HFF-Myc (cell line): ENCODE results near the gene TBC1D7.

ENCODE experiments used
- DNase-seq: peaks from one replicate; pipeline ENCODE4 v3.0.0-alpha.2; 2011; ENCODE audit warnings: low read depth; ENCODE audit errors: extremely low read depth
- H3K4me3 ChIP-seq: replicated peaks from 2 replicates; pipeline ENCODE4 v1.5.1; 2011; ENCODE audit warnings: low read depth, mild to moderate bottlenecking, control low read depth, low read length
- CTCF ChIP-seq: IDR thresholded peaks from 2 replicates; pipeline ENCODE4 v1.5.1; 2012; ENCODE audit warnings: mild to moderate bottlenecking, low read depth, low read length, control low read depth; ENCODE audit errors: missing control alignments

Gene TBC1D7

DNA sequence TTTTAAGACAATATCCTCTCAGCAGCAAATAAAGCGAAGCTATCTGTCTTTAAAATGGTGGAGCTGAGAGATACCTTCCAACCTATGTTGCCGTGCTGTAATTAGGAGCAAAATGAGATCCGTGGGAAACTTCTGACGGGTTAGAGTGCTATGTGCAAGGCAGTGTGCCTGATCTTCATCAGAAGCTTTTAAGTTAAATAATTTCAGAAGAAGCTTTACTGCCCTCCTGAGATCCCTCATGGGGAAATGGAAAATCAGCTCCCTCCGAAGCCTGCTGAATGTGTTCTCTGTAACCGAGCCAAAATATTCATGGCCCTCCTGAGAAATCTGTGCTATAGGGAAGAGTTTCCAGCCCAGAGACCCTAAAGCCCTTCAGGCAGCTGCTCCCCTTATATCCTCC is 43.7 kb upstream of the TBC1D7 start:
- no peak for TF ChIP-seq CTCF
- no peak overlapping the region for H3K4me3 ChIP-seq
- DNase-seq, result no peak

GRCh38 chr6:13371421-13372072 is 43.2 kb upstream of the TBC1D7 start:
- TF ChIP-seq CTCF, result no peak
- no peak overlapping the region for H3K4me3 ChIP-seq
- DNase-seq, result no peak

DNA sequence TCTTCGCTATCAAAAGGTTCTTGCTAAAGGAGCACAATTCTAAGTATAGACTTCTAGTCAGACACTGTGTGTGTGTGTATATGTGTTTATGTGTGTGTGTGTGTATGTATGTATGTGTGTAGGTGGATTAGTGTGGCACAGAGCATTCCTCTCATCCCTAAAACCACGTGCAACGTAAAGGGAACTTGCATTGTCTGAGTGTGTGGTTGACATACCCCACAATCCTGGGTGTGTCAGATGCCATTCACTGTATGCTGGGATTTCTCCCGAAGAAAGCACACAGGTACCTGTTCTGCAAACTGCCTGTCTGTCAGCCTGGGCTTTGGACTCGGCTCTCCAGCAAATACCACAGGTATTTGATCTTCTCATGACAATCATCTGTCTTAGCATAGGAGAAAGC is 42.3 kb upstream of the TBC1D7 start:
- no peak for DNase-seq
- TF ChIP-seq CTCF, result no peak
- no peak overlapping the region for H3K4me3 ChIP-seq

DNA sequence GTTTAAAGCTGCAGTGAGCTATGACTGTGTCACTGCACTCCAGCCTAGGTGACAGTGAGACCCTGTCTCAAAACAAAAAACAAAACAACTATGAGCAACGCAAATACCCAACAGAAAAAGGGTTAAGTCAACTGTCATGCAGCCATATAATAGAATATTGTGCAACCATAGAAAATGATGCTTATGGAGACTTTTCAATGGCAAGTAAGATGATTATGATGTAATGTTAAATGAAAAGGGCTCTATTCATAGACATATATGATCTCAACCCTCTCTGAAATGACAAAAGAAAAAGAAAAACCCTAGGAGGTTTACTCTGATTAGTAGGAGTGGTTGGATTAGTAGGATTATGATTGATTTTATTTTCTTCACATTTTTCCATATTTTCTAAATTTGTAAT is 41.3 kb upstream of the TBC1D7 start:
- no peak for DNase-seq
- TF ChIP-seq CTCF, result no peak
- H3K4me3 ChIP-seq, result no peak overlapping the region

DNA sequence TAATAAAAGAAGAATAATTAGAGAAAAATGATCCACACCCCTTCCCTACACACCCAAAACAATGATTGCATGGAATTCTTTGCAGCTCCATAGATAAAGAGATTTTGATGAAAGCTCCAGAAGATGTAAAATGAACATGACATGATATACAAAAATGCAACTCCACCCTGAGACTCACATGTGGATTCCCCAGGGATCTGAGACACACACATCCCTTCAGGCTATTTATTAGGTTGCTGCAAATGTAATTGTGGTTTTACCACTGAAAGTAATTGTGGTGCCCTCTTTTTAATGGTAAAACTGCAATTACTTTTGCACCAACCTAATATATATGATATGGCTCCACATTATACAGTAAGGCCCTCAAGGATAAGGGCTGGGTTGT is 40.4 kb upstream of the TBC1D7 start:
- DNase-seq, result no peak
- TF ChIP-seq CTCF, result no peak

DNA sequence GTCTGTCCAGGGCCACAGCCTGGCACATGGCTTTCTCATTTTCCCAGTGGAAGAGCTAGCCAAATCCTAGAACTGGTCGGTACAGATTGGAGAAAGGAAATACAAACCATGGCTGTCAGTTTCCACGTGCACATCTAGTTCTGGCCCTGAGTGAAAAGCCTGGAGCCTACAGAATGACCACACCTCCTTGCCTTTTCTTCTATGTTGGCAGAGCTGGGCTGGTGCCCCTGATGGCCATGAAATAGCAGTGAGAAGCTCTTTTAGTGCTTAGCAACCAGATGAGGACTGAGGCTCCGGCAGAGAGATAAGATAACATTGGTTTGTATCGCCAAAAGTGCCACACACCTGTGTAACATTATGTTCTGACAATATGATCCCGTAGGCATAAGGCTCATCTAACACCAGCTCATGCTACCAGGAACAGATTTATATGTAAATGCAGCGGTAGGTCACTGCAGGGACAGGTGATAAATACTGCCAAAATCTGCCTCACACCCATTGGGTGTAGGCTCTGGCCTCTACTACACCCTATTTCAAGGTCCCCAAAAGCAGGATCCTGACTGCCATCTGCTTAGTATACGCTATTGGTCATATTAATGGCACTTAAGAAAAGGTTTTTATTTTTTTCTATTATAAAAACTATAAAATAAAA is 39.9 kb upstream of the TBC1D7 start:
- no peak overlapping the region for H3K4me3 ChIP-seq
- no peak for TF ChIP-seq CTCF
- DNase-seq, result no peak

More for the DNA sequence above, 40.4 kb upstream of the TBC1D7 start:
- H3K4me3 ChIP-seq, result no peak overlapping the region
